ENCODE measurements around the gene ZBTB38.

The ZBTB38 gene, protein sequence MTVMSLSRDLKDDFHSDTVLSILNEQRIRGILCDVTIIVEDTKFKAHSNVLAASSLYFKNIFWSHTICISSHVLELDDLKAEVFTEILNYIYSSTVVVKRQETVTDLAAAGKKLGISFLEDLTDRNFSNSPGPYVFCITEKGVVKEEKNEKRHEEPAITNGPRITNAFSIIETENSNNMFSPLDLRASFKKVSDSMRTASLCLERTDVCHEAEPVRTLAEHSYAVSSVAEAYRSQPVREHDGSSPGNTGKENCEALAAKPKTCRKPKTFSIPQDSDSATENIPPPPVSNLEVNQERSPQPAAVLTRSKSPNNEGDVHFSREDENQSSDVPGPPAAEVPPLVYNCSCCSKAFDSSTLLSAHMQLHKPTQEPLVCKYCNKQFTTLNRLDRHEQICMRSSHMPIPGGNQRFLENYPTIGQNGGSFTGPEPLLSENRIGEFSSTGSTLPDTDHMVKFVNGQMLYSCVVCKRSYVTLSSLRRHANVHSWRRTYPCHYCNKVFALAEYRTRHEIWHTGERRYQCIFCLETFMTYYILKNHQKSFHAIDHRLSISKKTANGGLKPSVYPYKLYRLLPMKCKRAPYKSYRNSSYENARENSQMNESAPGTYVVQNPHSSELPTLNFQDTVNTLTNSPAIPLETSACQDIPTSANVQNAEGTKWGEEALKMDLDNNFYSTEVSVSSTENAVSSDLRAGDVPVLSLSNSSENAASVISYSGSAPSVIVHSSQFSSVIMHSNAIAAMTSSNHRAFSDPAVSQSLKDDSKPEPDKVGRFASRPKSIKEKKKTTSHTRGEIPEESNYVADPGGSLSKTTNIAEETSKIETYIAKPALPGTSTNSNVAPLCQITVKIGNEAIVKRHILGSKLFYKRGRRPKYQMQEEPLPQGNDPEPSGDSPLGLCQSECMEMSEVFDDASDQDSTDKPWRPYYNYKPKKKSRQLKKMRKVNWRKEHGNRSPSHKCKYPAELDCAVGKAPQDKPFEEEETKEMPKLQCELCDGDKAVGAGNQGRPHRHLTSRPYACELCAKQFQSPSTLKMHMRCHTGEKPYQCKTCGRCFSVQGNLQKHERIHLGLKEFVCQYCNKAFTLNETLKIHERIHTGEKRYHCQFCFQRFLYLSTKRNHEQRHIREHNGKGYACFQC (N-terminal part only)

GRCh38 chr3:141368062-141368924, at the start of gene ZBTB38:
Gene ZBTB38 (plus strand): TSS chr3:141368504. CDS start chr3:141442389, 73,885 bp downstream.
- no peak for DNase-seq

DNA sequence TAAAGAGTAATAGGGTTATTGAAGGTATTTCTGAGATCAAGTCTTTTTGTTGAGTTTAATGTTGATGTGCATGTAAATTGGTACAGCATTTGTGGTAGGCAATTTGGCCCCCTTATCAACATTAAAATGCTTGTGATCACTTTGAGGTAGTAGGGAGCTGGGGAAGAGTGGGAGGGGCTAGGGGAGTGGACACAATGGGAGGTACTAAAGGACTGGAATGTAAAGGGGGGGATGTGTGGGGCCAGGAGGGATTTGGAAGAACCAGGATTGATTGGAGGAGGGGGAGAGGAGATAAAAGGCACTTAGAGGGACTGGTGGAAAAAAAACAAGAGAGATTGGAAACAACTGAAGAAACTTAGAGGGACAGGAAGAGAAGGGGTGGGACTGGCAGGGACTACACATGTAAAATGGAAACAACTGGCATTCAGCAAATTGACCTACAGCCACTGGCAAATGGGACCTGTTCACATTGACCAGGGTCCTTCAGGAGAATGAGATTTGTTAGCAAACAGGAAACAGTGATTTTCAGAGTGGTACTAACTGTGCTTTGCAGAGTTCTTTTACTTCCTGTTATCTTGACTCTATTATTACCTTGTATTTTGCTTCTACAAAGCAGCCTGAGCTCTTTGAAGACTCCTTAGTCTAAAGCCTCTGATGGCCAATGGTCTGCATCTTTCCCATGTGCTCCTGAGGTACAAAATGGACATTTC, 47.8 kb upstream of the ZBTB38 start:
- no peak for DNase-seq

DNA sequence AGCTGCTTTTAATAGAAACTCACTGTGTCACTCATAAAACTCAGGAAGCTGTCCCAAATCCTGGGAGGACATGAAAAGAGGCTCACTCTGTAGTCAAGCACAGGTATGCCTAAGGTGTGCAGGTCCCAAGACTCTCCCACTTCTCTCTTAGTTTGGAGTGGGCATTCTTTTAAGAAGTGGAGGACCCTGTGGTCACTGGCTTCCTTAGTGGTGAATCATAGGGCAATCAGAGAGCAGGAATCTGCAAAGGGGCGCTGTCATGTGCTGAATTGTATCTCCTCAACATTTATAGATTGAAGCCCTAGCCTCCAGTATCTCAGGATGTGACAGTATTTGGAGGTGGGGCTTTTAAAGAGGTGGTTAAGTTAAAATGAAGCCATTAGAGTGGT, 47.2 kb upstream of the ZBTB38 start:
- DNase-seq: no peak

- DNase-seq: no peak
These were observed 44.2 kb upstream of the ZBTB38 start for GRCh38 chr3:141323936-141324704.

DNA sequence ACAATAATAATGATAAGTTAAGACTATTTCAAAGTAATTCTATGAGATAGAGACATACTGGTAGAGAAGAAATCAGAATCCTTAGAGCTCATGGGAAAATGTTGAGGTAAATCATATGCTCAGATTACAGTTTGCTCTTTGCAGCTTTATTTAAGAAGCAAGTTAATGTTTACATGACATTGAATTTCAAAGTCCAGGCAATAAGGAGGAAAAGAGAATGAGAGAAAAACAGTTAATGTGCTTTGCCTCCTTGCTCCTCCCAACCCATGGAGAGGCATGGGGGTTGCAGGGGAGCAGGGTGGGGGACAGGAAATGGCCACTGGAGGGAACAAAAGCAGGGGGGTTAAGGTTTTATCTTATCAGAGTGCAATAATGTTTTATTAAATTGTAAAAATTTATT, 42.2 kb upstream of the ZBTB38 start:
- DNase-seq: no peak

DNA sequence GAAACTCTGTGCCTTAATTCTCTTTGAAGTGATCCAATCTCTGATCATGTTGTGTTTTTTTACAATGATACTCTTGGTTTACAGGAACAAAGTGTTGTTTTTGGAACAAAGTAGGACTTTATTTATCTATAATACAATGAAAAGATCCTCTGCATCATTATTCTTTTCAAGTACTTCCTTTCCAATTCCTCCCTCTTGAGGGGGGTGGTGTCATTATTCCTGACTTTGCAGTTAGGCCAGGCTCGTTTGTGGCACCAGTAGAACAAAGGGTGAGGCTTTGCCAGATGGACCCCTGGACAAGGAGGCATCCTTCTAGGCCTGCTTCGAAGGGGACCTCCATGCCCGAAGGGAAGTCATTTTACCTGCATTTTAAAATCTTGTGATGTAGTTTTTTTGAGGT, 41.7 kb upstream of the ZBTB38 start:
- DNase-seq: no peak

GRCh38 chr3:141328286-141329166, 39.8 kb upstream of the ZBTB38 start:
- no peak for DNase-seq

DNA sequence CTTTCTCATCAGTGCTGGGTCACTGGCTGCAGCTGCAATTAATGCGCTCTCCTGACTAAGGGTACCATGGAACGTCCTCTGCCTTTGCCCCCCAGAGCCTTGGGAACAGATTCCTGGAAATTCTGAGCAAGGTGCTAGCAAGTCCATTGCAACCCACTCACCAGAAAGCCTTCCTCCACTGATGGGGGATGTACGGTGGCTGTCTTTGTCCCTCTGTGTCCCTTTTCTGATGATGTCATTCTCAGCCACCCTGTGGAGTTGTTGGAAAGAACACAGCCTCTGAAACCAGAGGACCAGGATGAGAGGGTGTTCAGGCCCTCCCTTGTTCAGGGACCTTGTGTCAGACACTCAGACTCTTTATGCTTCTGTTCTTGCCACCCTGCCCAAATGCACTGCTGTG, 38.1 kb upstream of the ZBTB38 start:
- no peak for DNase-seq

DNA sequence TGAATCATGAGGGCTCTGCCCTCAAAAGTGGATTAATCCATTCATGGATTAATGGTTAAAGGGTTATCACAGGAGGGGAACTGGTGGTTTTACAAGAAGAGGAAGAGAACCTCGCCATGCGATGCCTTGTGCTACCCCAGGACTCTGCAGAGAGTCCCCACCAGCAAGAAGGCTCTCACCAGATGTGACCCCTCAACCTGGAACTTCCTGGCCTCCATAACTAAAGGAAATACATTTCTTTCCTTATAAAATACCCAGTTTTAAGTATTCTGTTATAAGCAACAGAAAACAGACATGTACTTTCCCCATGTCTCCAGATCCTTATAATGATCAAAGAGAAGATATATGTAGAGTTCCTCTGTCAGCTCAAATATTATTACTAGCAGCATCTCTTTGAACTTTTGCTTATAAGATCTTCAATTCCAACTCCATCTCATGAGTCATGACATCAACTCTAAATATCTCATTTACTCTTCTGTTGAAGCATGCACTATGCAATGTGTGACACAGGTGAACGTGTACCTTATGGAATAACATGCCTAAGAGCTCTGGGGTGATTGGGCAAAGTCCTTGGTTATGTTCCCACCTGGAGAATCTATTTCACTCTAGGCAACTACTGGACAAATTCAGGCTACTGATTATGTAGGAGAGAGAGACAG, 37.5 kb upstream of the ZBTB38 start:
- DNase-seq: no peak

DNA sequence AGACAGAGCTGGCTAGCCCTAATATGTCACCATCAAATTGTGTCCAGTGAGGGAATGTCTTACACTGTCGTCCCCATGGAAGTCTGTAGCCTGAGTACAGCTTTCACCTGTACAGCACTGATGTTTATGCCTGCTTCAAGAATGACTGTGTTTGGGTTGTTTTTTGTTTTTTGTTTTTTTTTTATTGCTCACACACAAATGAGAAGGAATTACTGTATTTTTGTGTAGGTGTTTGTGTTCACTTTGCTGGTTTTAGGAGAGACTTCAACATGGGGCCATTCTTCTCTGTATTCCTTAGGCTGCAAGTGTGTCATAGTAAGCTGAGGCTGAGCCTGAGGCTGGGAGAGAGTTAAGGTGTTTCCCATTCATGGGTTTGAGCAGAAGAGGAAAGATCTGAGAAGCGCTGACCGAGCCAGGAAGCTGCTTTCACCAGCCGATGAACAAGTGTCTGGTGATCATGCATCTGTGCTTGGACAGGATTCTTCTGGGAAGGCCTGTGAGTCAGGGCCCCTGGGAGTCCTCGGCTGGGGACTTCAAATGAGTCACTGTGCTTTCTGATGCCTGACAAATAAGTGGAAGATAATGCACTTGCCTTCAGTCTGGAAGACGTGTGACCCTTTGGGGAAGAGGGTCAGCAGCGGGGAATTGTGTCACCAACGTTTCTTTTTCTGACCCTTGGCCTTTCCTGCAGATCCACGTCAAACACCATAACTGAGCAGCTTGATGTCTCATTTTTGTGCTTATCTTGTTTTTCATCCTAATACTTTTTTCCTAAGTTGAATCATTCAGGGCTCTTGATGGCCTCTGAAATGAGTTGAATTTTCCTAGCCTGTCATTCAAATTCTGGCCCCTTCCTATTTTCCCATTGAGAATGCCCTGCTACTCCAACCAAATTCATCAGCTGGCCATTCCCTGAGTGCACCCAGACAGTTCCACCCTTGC, 36.7 kb upstream of the ZBTB38 start:
- no peak for DNase-seq

GRCh38 chr3:141332416-141332815, 35.9 kb upstream of the ZBTB38 start:
- no peak for DNase-seq

DNA sequence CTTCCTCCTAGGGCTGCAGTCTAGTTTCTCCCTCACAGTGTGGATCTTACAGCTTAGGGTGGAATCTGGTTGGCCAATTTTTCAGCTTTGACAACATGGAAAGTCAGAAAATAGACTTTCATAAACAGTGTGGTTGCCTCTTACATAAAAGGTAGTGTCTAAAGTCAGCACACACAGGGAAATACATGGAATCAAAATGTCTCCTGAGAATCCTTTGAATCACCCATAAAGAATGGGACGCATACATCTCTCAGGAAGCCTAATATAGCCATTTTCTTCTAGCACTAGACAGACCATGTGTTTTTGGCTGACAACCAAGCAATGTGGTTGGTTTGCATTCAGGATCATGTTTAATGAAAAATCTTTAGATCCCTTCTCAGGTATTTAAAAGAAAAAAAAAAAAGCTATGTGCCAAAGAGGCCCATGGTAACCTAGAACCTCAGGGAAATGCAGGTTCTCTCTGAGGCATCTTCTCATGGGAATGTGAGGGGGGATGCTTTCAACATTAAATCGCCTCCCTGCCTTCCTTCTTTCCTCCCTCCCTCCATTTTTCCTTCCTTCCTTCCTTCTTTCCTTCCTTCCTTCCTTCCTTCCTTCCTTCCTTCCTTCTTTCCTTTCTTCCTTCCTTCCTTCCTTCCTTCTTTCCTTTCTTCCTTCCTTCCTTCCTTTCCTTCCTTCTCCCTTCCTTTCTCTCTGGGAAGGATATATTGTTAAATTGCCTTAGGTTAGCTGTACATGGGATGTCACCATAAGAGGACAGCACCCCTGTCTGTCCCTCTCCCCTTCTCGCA, 34.3 kb upstream of the ZBTB38 start:
- no peak for DNase-seq

DNA sequence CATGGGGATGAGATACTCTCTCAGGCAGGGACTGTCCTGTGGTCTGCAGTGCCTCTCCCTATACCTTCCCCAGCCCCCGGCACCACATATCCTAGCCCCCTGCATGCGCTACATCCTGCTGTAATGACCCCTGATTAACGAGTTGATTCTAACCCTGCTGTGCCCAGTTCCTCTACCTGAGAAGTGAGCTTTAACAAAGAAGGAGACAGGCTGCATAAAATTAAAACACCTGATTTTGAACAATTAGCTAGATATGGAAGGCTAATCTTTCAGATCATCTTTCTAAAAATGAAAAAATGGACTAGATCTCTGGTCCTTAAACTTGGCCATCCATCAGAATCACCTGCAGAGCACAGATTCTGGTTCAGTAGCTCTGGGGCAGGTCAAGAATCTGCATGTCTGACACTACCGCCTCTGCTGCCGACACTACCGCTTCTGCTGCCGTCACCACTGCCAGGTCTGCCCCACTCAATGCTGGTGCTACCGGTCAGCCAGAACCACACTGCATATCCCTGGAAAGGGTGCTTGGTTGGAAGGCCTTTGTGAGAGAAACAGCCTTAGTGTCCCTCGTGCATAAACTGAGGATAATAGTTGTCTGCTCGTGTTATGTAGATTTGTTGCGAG, 33.6 kb upstream of the ZBTB38 start:
- no peak for DNase-seq

DNA sequence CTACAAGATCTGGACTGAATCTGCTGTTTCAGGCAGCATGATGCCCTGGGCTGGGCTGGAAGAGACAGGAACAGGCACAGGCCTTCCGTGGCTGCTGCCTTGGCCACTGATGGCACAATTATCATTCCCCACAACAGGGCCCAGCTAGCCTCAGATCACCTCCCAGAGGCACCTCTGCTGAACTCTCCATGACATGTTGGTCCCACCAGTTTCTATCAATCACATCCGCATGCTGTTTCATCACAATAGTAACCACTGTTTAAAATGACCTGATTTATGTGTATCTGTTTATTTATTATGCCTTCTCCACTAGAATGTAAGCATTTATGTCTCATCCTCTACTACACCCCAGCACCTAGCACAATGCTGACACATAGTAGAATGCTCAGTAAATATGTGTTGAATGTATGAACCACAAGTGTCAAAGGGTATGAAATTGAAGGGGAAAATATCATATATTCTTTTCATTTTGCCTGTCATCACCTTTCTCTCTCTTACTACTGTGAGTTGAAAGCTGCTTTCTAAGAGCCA, 32.7 kb upstream of the ZBTB38 start:
- no peak for DNase-seq

DNA sequence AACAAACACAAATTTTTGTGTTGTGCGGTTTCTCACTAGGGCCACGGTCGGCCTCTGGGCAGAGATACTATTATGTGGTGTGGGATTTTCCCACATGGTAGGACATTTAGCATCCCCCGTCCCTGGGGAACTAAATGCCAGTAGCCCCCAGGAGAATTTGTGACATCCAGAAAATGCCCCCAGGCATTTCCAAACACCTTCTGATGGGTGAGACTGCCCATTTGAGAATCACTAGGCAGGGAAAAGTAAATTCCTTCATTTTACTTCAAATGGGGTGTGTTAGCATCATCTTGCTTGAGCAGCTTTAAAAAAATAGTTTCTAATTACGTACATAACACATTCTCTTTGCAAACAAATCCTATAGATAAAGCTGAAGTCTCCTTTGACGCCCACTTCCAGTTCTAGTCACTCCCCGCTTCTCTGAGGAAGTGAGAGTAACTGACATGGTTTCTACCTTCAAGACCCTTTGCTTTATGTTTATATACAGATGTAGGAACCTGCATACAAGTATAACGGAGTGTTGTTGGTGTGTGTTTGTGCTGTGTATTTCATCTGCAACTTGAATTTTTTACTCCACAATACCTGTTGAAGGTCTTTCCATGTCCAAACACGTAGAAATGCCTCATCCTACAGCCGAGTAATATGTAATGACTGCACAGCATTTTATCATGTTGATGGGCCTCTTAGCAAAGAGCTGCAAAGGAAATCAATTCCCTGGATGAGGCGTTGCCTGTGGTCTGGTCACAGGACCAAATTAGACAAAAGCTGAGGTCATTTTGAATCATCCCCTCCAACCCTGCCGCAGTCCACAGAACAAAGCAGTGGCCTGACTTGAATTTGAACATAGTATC, 31.4 kb upstream of the ZBTB38 start:
- no peak for DNase-seq

GRCh38 chr3:141337523-141337854, 30.8 kb upstream of the ZBTB38 start:
- DNase-seq: no peak
